Neural cell (in vitro differentiated cells): ENCODE measurements around the gene C14orf180. TPM values are rescaled to one million over a fixed set of nuclear protein-coding genes. Genes with fewer than 3 reads are reported as not detected.

ENCODE experiments used
- H2AFZ ChIP-seq: fragments of 200-600, 300-800 bp; sonication (generic), shearing (Covaris generic); 2 replicates; pipeline ENCODE4 v1.6.0; 2014; ENCODE audit warnings: low read depth, mild to moderate bottlenecking, antibody characterized with exemption, low read length, moderate library complexity
- H3F3A ChIP-seq: fragments of 200-600 bp; shearing (Covaris generic); 2 replicates; pipeline ENCODE4 v1.6.1; 2016; ENCODE audit warnings: mild to moderate bottlenecking, moderate library complexity, mixed read lengths, antibody characterized with exemption, low read length; ENCODE audit not compliant: insufficient read depth, poor library complexity, severe bottlenecking
- H3K27ac ChIP-seq: fragments of 200-600, 300-800 bp; sonication (generic), shearing (Covaris generic); 2 replicates; pipeline ENCODE4 v1.5.1; 2014; ENCODE audit warnings: mild to moderate bottlenecking, low read length, moderate library complexity
- H3K27me3 ChIP-seq: fragments of 300-800, 200-600 bp; sonication (generic), shearing (Covaris generic); 2 replicates; pipeline ENCODE4 v1.6.0; 2014; ENCODE audit warnings: mild to moderate bottlenecking, low read depth, low read length, moderate library complexity; ENCODE audit not compliant: insufficient read depth
- H3K36me3 ChIP-seq: fragments of 300-800, 200-600 bp; sonication (generic), shearing (Covaris generic); 2 replicates; pipeline ENCODE4 v1.5.1; 2014; ENCODE audit warnings: mild to moderate bottlenecking, antibody characterized with exemption, low read length, moderate library complexity; ENCODE audit not compliant: insufficient read depth
- H3K4me2 ChIP-seq: fragments of 300-800, 200-600 bp; sonication (generic), shearing (Covaris generic); 2 replicates; pipeline ENCODE4 v1.6.0; 2014; ENCODE audit warnings: mild to moderate bottlenecking, low read length
- H3K4me3 ChIP-seq: fragments of 300-800, 200-600 bp; sonication (generic), shearing (Covaris generic); 2 replicates; pipeline ENCODE4 v1.5.1; 2014; ENCODE audit warnings: mild to moderate bottlenecking, low read length, moderate library complexity
- H3K79me2 ChIP-seq: fragments of 200-600 bp; shearing (Covaris generic); replicated peaks from 2 replicates; pipeline ENCODE4 v1.6.0; 2014; ENCODE audit warnings: mild to moderate bottlenecking, low read length, moderate library complexity; ENCODE audit not compliant: insufficient read depth
- H3K9ac ChIP-seq: fragments of 300-800, 200-600 bp; sonication (generic), shearing (Covaris generic); 2 replicates; pipeline ENCODE4 v1.6.1; 2016; ENCODE audit warnings: mild to moderate bottlenecking, low read length, mixed read lengths
- H3K9me2 ChIP-seq: fragments of 200-600 bp; shearing (Covaris generic); 2 replicates; pipeline ENCODE4 v1.6.1; 2016; ENCODE audit warnings: mild to moderate bottlenecking, low read length, mixed read lengths; ENCODE audit not compliant: insufficient read depth
- H3K9me3 ChIP-seq: fragments of 200-600, 300-800 bp; sonication (generic), shearing (Covaris generic); 2 replicates; pipeline ENCODE4 v1.6.1; 2016; ENCODE audit warnings: mild to moderate bottlenecking, mixed run types, low read length, moderate library complexity, mixed read lengths
- H4K20me1 ChIP-seq: fragments of 200-600 bp; shearing (Covaris generic); 2 replicates; pipeline ENCODE4 v1.6.1; 2016; ENCODE audit warnings: mild to moderate bottlenecking, mixed run types; ENCODE audit not compliant: insufficient read depth
- CTCF ChIP-seq: fragments of 450-650 bp; IDR thresholded peaks from 2 replicates; pipeline ENCODE4 v1.5.1; 2014; ENCODE audit warnings: antibody characterized with exemption, mild to moderate bottlenecking, moderate library complexity; ENCODE audit not compliant: poor library complexity, severe bottlenecking
- EP300 ChIP-seq: fragments of 450-650 bp; conservative IDR thresholded peaks from 2 replicates; pipeline ENCODE4 v1.6.1; 2014; ENCODE audit warnings: antibody characterized with exemption, mild to moderate bottlenecking, moderate library complexity; ENCODE audit not compliant: poor library complexity, severe bottlenecking
- EZH2 ChIP-seq: fragments of 200-600, 300-800 bp; shearing (Covaris generic), sonication (generic); IDR thresholded peaks from 2 replicates; pipeline ENCODE4 v1.6.1; 2014; ENCODE audit warnings: antibody characterized with exemption, low read length, borderline replicate concordance, mild to moderate bottlenecking; ENCODE audit not compliant: insufficient read depth, poor library complexity, severe bottlenecking
- MXI1 ChIP-seq: fragments of 450-650 bp; conservative IDR thresholded peaks from 2 replicates; pipeline ENCODE4 v1.6.1; 2014; ENCODE audit warnings: antibody characterized with exemption, mild to moderate bottlenecking; ENCODE audit not compliant: poor library complexity, severe bottlenecking
- POLR2AphosphoS5 ChIP-seq: IDR thresholded peaks from 2 replicates; pipeline ENCODE4 v1.6.1; 2012
- RAD21 ChIP-seq: fragments of 450-650 bp; conservative IDR thresholded peaks from 2 replicates; pipeline ENCODE4 v1.6.1; 2014; ENCODE audit warnings: antibody characterized with exemption, mild to moderate bottlenecking, moderate library complexity
- REST ChIP-seq: IDR thresholded peaks from 2 replicates; pipeline ENCODE4 v1.6.1; 2012; ENCODE audit warnings: borderline replicate concordance
- SMC3 ChIP-seq: fragments of 450-650 bp; conservative IDR thresholded peaks from 2 replicates; pipeline ENCODE4 v1.6.1; 2014; ENCODE audit warnings: antibody characterized with exemption, mild to moderate bottlenecking, moderate library complexity; ENCODE audit not compliant: poor library complexity
- TAF1 ChIP-seq: IDR thresholded peaks from 2 replicates; pipeline ENCODE4 v1.6.1; 2012; ENCODE audit warnings: low read depth
- polyA plus RNA-seq: library from polyadenylated mRNA; depleted of rRNA; stranded (reverse); fragments of >200 nt; gene quantifications from 2 replicates; pipeline ENCODE4 v1.2.3, GENCODE V29; 2014

Gene C14orf180
- polyA plus RNA-seq, 1 donor from 2014 or later = not detected

- H3K4me2 ChIP-seq = no peak overlapping the region
- H3K9me3 ChIP-seq = no peaks in the 10 kb centered on the region
- no peak for TF ChIP-seq SMC3
- no peak for TF ChIP-seq POLR2AphosphoS5
- no peak for TF ChIP-seq TAF1
- H3K27ac ChIP-seq = no peak overlapping the region
- no peaks in the 10 kb centered on the region for H3K27me3 ChIP-seq
- H4K20me1 ChIP-seq = no peaks in the 10 kb centered on the region
- H2AFZ ChIP-seq = no peak overlapping the region
- H3K36me3 ChIP-seq = no peaks in the 10 kb centered on the region
- no peaks in the 10 kb centered on the region for H3F3A ChIP-seq
- H3K4me3 ChIP-seq = no peak overlapping the region
- no peak overlapping the region for H3K9ac ChIP-seq
- no peaks in the 10 kb centered on the region for H3K79me2 ChIP-seq
- no peaks in the 10 kb centered on the region for H3K9me2 ChIP-seq
Measured at GRCh38 chr14:104572668-104573067, 6.9 kb upstream of the C14orf180 start.

- H3K27ac ChIP-seq = no peak overlapping the region
Measured at GRCh38 chr14:104573930-104574329, 5.6 kb upstream of the C14orf180 start.

More at GRCh38 chr14:104573930-104574329, 5.6 kb upstream of the C14orf180 start:
- Histone ChIP-seq H3K4me2 (no peak overlapping the region), H3K4me3 (no peak overlapping the region), H3K9me2 (no peaks in the 10 kb centered on the region), H3K36me3 (no peaks in the 10 kb centered on the region), H4K20me1 (no peaks in the 10 kb centered on the region), H3K9ac (no peak overlapping the region), H2AFZ (no peak overlapping the region), H3K79me2 (no peaks in the 10 kb centered on the region), H3K27me3 (no peaks in the 10 kb centered on the region), H3K9me3 (no peaks in the 10 kb centered on the region), H3F3A (no peaks in the 10 kb centered on the region)
- TF ChIP-seq REST (no peak), TAF1 (no peak), SMC3 (no peak), EZH2 (no peak), CTCF (no peak), RAD21 (no peak), POLR2AphosphoS5 (no peak), MXI1 (no peak), EP300 (no peak)
